DMS153 (cell line): ENCODE results near the gene PTPRN.
"Not testable (repeated sequence)": the region's sequence is repeated elsewhere in the genome, so short reads cannot be mapped to it uniquely, and the experiment has no call there.

Experiments used
- DNase-seq: peaks from one replicate; lab custom pipeline; 2025; lab: John Stamatoyannopoulos, UW

The PTPRN gene

GRCh38 chr2:219309278-219309677 is at the start of gene PTPRN:
PTPRN (minus strand) TSS chr2:219309401; CDS start chr2:219309332, 69 bp downstream.
- peak; percentile 72 for DNase-seq

GRCh38 chr2:219358170-219359075 is 49.2 kb upstream of the PTPRN start:
- DNase-seq, result no peak

- DNase-seq, result no peak
These were observed 47.6 kb upstream of the PTPRN start for GRCh38 chr2:219356834-219357233.

GRCh38 chr2:219354582-219354981 is 45.4 kb upstream of the PTPRN start:
- DNase-seq, result no peak

GRCh38 chr2:219353129-219353528 is 43.9 kb upstream of the PTPRN start:
- DNase-seq, result no peak

GRCh38 chr2:219352448-219353023 is 43.3 kb upstream of the PTPRN start:
- DNase-seq, result peak; percentile 55

- no peak for DNase-seq
These were observed 41.6 kb upstream of the PTPRN start for GRCh38 chr2:219350710-219351221.

- no peak for DNase-seq
These were observed 41.0 kb upstream of the PTPRN start for GRCh38 chr2:219350215-219350614.

- DNase-seq, result peak; percentile 83
These were observed 35.7 kb upstream of the PTPRN start for GRCh38 chr2:219344751-219345430.

- DNase-seq, result no peak
These were observed 26.2 kb upstream of the PTPRN start for GRCh38 chr2:219335373-219335786.

- DNase-seq, result no peak
These were observed 24.9 kb upstream of the PTPRN start for GRCh38 chr2:219334076-219334475.

- no peak for DNase-seq
These were observed 23.3 kb upstream of the PTPRN start, which contains the start of gene RESP18 for GRCh38 chr2:219332542-219332941. RESP18 (minus strand) TSS chr2:219332744.

- DNase-seq, result no peak
These were observed 22.5 kb upstream of the PTPRN start for GRCh38 chr2:219331560-219332213.

GRCh38 chr2:219327719-219328118 is 18.5 kb upstream of the PTPRN start:
- DNase-seq, result peak; percentile 30

- DNase-seq, result no peak
These were observed 16.6 kb upstream of the PTPRN start for GRCh38 chr2:219325657-219326315.

- no peak for DNase-seq
These were observed 15.9 kb upstream of the PTPRN start for GRCh38 chr2:219325136-219325535.

GRCh38 chr2:219323434-219323833 is 14.2 kb upstream of the PTPRN start:
- no peak for DNase-seq

- no peak for DNase-seq
These were observed 5.7 kb upstream of the PTPRN start for GRCh38 chr2:219314804-219315468.

- not testable (repeated sequence) for DNase-seq
These were observed 3.6 kb upstream of the PTPRN start for GRCh38 chr2:219312683-219313263.
